ENCODE results near the gene MAML2.

The MAML2 gene

GRCh38 chr11:96111308-96111707 is 231.7 kb downstream of the MAML2 start:
- H3K4me3 ChIP-seq (ENCODE audit: low read length): no peak overlapping the region
- DNase-seq (ENCODE audit: low read depth): no peak
- TF ChIP-seq, protein P1, sequence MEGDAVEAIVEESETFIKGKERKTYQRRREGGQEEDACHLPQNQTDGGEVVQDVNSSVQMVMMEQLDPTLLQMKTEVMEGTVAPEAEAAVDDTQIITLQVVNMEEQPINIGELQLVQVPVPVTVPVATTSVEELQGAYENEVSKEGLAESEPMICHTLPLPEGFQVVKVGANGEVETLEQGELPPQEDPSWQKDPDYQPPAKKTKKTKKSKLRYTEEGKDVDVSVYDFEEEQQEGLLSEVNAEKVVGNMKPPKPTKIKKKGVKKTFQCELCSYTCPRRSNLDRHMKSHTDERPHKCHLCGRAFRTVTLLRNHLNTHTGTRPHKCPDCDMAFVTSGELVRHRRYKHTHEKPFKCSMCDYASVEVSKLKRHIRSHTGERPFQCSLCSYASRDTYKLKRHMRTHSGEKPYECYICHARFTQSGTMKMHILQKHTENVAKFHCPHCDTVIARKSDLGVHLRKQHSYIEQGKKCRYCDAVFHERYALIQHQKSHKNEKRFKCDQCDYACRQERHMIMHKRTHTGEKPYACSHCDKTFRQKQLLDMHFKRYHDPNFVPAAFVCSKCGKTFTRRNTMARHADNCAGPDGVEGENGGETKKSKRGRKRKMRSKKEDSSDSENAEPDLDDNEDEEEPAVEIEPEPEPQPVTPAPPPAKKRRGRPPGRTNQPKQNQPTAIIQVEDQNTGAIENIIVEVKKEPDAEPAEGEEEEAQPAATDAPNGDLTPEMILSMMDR (IDR thresholded peaks at IDR 0.05; ENCODE audit: insufficient read depth, low read depth, low read length, missing control alignments): no peak

DNA sequence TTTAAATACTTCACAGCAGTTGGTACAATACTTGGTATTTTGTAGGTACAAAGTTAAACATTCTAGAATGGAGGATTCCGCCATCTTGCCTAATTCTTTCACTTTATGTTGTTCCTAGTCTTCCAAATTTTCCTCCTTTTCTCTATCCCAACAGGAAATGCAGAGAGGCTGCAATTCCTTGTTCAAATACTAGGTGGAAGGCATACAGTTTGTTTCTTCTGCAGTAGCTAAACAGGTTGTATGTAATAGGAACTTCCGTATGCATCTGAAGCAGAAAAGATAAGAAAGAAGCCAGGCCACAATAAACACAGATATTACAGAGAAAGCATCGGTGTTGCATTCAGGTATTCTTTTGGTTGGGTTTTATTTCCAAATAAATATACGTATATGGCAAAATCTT is 232.7 kb downstream of the MAML2 start:
- TF ChIP-seq, protein P1 (IDR thresholded peaks at IDR 0.05; ENCODE audit: insufficient read depth, low read depth, low read length, missing control alignments): peak; percentile 17
- no peak overlapping the region for H3K4me3 ChIP-seq (ENCODE audit: low read length)
- DNase-seq (ENCODE audit: low read depth): no peak

DNA sequence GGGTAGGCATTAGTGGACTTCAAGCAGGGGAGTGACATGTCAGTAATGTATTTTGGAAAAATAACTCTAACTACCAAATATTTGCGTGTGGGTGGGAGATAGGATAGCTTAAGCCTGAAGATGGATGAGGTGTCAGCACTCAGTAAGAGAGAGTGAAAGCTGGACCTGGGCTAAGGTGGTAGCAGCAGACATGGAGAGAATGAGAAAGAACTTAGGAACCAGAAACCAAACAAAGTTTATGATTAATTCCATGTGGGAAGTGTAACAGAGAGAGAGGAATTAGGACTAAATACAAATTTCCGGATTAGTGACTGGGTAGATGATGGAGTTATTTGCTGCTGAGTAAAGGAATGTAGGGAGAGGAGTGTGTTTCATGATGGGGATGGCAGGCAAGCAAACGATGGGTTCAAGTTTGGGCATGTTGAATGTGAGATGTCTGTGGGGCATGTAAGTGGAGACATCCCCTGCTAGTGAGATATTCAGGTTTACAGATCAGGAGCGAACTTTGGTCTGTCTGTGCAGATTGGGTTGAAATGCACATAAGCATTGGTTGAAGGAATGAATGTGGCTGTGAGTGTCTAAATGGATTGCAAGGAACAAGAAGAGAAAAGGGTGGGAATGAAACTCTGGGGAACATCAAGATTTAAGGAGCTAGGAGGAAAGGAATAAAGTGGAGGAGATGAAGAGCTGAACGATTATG is 233.5 kb downstream of the MAML2 start:
- H3K4me3 ChIP-seq (ENCODE audit: low read length): no peak overlapping the region
- peak; percentile 92 for DNase-seq (ENCODE audit: low read depth)
- TF ChIP-seq, protein P1 (IDR thresholded peaks at IDR 0.05; ENCODE audit: insufficient read depth, low read depth, low read length, missing control alignments): no peak

DNA sequence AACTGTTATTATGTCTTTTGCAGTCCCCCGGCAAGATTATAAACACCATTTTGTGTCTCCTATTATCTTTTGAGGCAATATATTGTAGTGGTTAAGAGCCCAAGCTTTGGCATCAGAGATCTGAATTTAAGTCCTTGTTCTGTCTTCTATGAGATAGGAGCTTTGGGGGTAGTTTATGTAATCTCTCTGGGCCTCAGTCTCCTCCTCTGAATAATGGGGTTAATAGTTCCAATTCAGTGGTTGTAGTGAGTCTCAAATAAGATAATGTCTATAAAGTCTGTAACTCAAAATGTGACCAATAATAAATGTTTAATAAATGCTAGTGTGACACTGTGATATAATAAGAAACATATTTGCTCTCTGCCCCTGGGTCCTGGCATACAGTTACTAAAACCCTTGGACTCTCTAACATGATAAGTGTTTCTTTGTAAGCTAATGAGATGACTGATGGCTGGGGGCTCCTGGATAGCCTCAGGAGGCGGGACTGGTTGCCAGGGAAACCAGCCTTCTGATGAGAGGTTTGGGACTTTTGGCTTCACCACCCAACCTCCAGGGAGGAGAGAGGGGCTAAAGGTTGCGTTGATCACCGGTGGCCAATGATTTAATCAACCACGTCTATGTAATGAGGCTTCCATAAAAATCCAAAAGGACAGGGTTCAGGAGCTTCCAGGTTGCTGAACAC is 235.7 kb downstream of the MAML2 start:
- TF ChIP-seq, protein P1 (IDR thresholded peaks at IDR 0.05; ENCODE audit: insufficient read depth, low read depth, low read length, missing control alignments): no peak
- DNase-seq (ENCODE audit: low read depth): no peak
- no peak overlapping the region for H3K4me3 ChIP-seq (ENCODE audit: low read length)

GRCh38 chr11:96106645-96107044 is 236.3 kb downstream of the MAML2 start:
- DNase-seq (ENCODE audit: low read depth): no peak
- H3K4me3 ChIP-seq (ENCODE audit: low read length): no peak overlapping the region
- TF ChIP-seq, protein P1 (IDR thresholded peaks at IDR 0.05; ENCODE audit: insufficient read depth, low read depth, low read length, missing control alignments): no peak

DNA sequence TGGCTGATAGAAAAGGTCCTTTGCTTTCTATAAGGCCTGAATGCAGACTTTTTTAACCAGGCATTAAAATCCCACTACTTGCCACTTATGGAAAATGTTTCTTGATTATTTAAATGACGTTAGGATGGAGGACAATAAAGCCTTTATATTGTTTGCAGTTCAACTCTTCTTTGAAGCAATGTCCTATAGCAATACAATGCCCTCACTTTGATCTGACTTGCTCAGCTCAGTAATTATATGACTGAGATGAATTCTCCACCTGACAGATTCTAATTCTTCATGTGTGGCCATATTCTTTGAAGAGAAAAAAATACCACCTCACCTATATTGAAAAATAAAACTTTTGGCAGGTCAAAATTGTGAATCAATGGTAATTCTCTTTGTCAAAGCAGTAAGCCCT is 237.1 kb downstream of the MAML2 start:
- DNase-seq (ENCODE audit: low read depth): no peak
- H3K4me3 ChIP-seq (ENCODE audit: low read length): no peak overlapping the region
- TF ChIP-seq, protein P1 (IDR thresholded peaks at IDR 0.05; ENCODE audit: insufficient read depth, low read depth, low read length, missing control alignments): no peak
